ENCODE results near the gene PPARA. TPM values are rescaled to one million over a fixed set of nuclear protein-coding genes. Genes with fewer than 3 reads are reported as not detected.

PPARA gene
- total and polyA plus RNA-seq, 2 donors (not counting 1 experiment from before 2014, with no cell fraction given) = 4.1 to 29.8 TPM

DNA sequence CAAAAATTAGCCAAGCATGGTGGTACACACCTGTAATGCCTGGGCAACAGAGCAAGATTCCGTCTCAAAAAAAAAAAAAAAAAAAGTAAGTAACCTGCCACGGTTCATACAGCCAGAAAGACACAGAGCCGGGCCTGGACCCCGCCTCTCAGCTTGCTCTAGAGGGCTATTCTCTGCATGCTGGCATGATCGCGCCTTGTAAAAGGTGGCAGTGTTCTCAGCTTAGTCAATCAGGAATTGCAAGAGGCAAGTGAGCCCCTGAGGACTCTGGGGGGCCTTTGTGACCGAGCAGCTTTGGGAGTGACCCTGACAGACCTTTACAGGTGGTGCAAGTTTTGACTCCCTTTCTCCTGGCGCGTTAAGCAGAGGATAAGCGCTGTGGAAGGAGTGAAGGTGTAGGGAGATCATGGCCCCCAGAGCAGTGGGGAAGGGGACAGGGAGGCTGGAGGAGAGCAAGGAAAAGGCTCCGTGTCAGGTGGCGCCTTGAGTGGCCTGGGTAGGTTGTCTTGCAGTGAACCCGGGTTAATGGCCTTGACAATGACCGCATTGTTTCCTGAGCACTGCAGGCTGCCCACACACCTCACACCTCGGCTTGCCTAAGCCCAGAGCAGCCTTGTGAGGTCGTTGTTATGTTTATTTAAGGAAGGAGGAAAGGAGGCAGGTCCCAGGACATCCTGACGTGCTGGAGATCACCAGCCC lies 50.9 kb downstream of the PPARA start:
- no peak for ATAC-seq (ENCODE audit: low read depth)
- H3K36me3 ChIP-seq (replicated peaks in 1 of 2; ENCODE audit: control extremely low read depth in 1 of 2, control insufficient read depth in 1 of 2, extremely low read depth in 1 of 2, insufficient read depth in 2 of 2, low read length in 1 of 2) = peaks cover 2 to 11% of the 10 kb centered on the region in 2 experiments
- no peak overlapping the region for H3K4me3 Mint-ChIP-seq

More for the DNA sequence above, 50.9 kb downstream of the PPARA start:
- H3K27ac ChIP-seq (ENCODE audit: low read length in 2 of 2) = no peak overlapping the region
- no peak overlapping the region for H2AFZ ChIP-seq (ENCODE audit: insufficient read depth, low read depth, low read length, poor library complexity, severe bottlenecking)
- ChIA-PET POLR2A (no interaction called here), CTCF (no interaction called here)
- H3K79me2 ChIP-seq (ENCODE audit: control insufficient read depth, insufficient read depth, low read length) = no peaks in the 10 kb centered on the region
- H3K4me2 ChIP-seq (replicated peaks; ENCODE audit: low read depth, low read length, poor library complexity, severe bottlenecking) = no peak overlapping the region
- no peak overlapping the region for H3K4me3 ChIP-seq (ENCODE audit: control extremely low read depth in 1 of 5, extremely low read depth in 1 of 5, insufficient read depth in 1 of 5, low read depth in 2 of 5, low read length in 4 of 5)
- no peaks in the 10 kb centered on the region for H3K4me1 ChIP-seq (ENCODE audit: control insufficient read depth in 2 of 2, insufficient read depth in 2 of 2, low read length in 2 of 2)
- WGBS (ENCODE audit: insufficient coverage) = 98% methylated on average over 14 of the region's 17 CpGs
- no peak overlapping the region for H3K9ac ChIP-seq (ENCODE audit: low read length)
- TF ChIP-seq, protein P1, sequence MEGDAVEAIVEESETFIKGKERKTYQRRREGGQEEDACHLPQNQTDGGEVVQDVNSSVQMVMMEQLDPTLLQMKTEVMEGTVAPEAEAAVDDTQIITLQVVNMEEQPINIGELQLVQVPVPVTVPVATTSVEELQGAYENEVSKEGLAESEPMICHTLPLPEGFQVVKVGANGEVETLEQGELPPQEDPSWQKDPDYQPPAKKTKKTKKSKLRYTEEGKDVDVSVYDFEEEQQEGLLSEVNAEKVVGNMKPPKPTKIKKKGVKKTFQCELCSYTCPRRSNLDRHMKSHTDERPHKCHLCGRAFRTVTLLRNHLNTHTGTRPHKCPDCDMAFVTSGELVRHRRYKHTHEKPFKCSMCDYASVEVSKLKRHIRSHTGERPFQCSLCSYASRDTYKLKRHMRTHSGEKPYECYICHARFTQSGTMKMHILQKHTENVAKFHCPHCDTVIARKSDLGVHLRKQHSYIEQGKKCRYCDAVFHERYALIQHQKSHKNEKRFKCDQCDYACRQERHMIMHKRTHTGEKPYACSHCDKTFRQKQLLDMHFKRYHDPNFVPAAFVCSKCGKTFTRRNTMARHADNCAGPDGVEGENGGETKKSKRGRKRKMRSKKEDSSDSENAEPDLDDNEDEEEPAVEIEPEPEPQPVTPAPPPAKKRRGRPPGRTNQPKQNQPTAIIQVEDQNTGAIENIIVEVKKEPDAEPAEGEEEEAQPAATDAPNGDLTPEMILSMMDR (IDR thresholded peaks at IDR 0.05) = no peak
- TF ChIP-seq EZH2 (IDR thresholded peaks at IDR 0.05; ENCODE audit: borderline replicate concordance, insufficient read depth, low read depth, low read length, poor library complexity, severe bottlenecking) = no peak
- no peaks in the 10 kb centered on the region for H3K27me3 ChIP-seq (replicated peaks in 1 of 4; ENCODE audit: control extremely low read depth in 1 of 4, control insufficient read depth in 3 of 4, insufficient read depth in 4 of 4, low read length in 3 of 4)
- H3K4me1 Mint-ChIP-seq = no peaks in the 10 kb centered on the region
- H3K27me3 Mint-ChIP-seq = no peaks in the 10 kb centered on the region
- intact Hi-C loops (cut with micrococcal nuclease) = no loop called here
- peaks cover 5% of the 10 kb centered on the region for H3K9me3 Mint-ChIP-seq (ENCODE audit: insufficient read depth)
- DNase-seq = no peak
- no peaks in the 10 kb centered on the region for H4K20me1 ChIP-seq (ENCODE audit: control insufficient read depth, insufficient read depth, low read length, poor library complexity, severe bottlenecking)
- H3K9me3 ChIP-seq (ENCODE audit: control extremely low read depth in 1 of 3, control insufficient read depth in 2 of 3, insufficient read depth in 1 of 3, low read length in 2 of 3) = peaks cover 0 to 8% (median 0%) of the 10 kb centered on the region in 3 donors
- H3K27ac Mint-ChIP-seq = no peak overlapping the region

Measured in B cell (primary cell).